ENCODE data around the gene ASIC3. TPM values are rescaled to one million over a fixed set of nuclear protein-coding genes. Genes with fewer than 3 reads are reported as not detected.

ASIC3 gene
- polyA plus RNA-seq, 1 donor (not counting 4 experiments of a cell fraction or from before 2014, with no cell fraction given), result 0.35 TPM

- no peak overlapping the region for H2AFZ ChIP-seq (ENCODE audit: control insufficient read depth, low read length)
- no peaks in the 10 kb centered on the region for H3K4me1 ChIP-seq (ENCODE audit: control insufficient read depth, extremely low read depth, insufficient read depth, low read length)
- peaks cover 2% of the 10 kb centered on the region for H4K20me1 ChIP-seq (ENCODE audit: control insufficient read depth, extremely low read depth, insufficient read depth, low read length)
- dilution Hi-C loops (cut with MboI; ENCODE audit: extremely low pct_ligation_motif_present, low sequenced_read_pairs), result no loop called here
- H3K27me3 ChIP-seq (ENCODE audit: control insufficient read depth, extremely low read depth, insufficient read depth, low read length), result no peaks in the 10 kb centered on the region
- no peak overlapping the region for H3K27ac ChIP-seq (ENCODE audit: control insufficient read depth, insufficient read depth, low read length)
- DNase-seq (ENCODE audit: low read depth, low spot score) (no peak), FAIRE-seq (no peak)
- no peaks in the 10 kb centered on the region for H3K9me1 ChIP-seq (ENCODE audit: control insufficient read depth, extremely low read depth, insufficient read depth, low read length)
- no peak overlapping the region for H3K4me2 ChIP-seq (ENCODE audit: control insufficient read depth, extremely low read depth, insufficient read depth, low read depth, low read length)
- H3K79me2 ChIP-seq (ENCODE audit: control insufficient read depth, insufficient read depth, low read length), result peaks cover 3% of the 10 kb centered on the region
- H3K36me3 ChIP-seq (ENCODE audit: control insufficient read depth in 2 of 2, extremely low read depth in 1 of 2, insufficient read depth in 2 of 2, low read length in 2 of 2), result peaks cover 36 to 43% of the 10 kb centered on the region in 2 experiments
- no peak overlapping the region for H3K9ac ChIP-seq (ENCODE audit: control insufficient read depth, extremely low read depth, insufficient read depth, low read length)
- no peak overlapping the region for H3K4me3 ChIP-seq (ENCODE audit: control insufficient read depth in 2 of 3, extremely low read depth in 1 of 3, insufficient read depth in 2 of 3, low read depth in 1 of 3, low read length in 3 of 3)
- TF ChIP-seq CTCF (optimal IDR thresholded peaks at IDR 0.05 in 1 of 3, IDR thresholded peaks at IDR 0.05 in 1 of 3, conservative IDR thresholded peaks at IDR 0.05 in 1 of 3; ENCODE audit: extremely low read depth in 1 of 3, insufficient read depth in 2 of 3, low read length in 3 of 3), result no peak
- no peak for TF ChIP-seq EZH2 (IDR thresholded peaks at IDR 0.05; ENCODE audit: low read length)
- H3K9me3 ChIP-seq (ENCODE audit: control insufficient read depth, low read depth, low read length), result no peaks in the 10 kb centered on the region
These were observed 25.7 kb downstream of the ASIC3 start for GRCh38 chr7:151073990-151074389.

GRCh38 chr7:151074817-151075661 lies 26.7 kb downstream of the ASIC3 start:
- Histone ChIP-seq H3K27me3 (ENCODE audit: control insufficient read depth, extremely low read depth, insufficient read depth, low read length) (no peaks in the 10 kb centered on the region), H4K20me1 (ENCODE audit: control insufficient read depth, extremely low read depth, insufficient read depth, low read length) (peaks cover 2% of the 10 kb centered on the region), H3K4me3 (ENCODE audit: control insufficient read depth in 2 of 3, extremely low read depth in 1 of 3, insufficient read depth in 2 of 3, low read depth in 1 of 3, low read length in 3 of 3) (no peak overlapping the region), H3K4me1 (ENCODE audit: control insufficient read depth, extremely low read depth, insufficient read depth, low read length) (peaks cover 6% of the 10 kb centered on the region), H3K79me2 (ENCODE audit: control insufficient read depth, insufficient read depth, low read length) (peaks cover 14% of the 10 kb centered on the region), H2AFZ (ENCODE audit: control insufficient read depth, low read length) (no peak overlapping the region), H3K9ac (ENCODE audit: control insufficient read depth, extremely low read depth, insufficient read depth, low read length) (no peak overlapping the region), H3K27ac (ENCODE audit: control insufficient read depth, insufficient read depth, low read length) (no peak overlapping the region), H3K9me1 (ENCODE audit: control insufficient read depth, extremely low read depth, insufficient read depth, low read length) (no peaks in the 10 kb centered on the region), H3K36me3 (ENCODE audit: control insufficient read depth in 2 of 2, extremely low read depth in 1 of 2, insufficient read depth in 2 of 2, low read length in 2 of 2) (peaks cover 27 to 35% of the 10 kb centered on the region in 2 experiments), H3K9me3 (ENCODE audit: control insufficient read depth, low read depth, low read length) (no peaks in the 10 kb centered on the region), H3K4me2 (ENCODE audit: control insufficient read depth, extremely low read depth, insufficient read depth, low read depth, low read length) (no peak overlapping the region)
- dilution Hi-C loops (cut with MboI; ENCODE audit: extremely low pct_ligation_motif_present, low sequenced_read_pairs), result no loop called here
- TF ChIP-seq EZH2 (IDR thresholded peaks at IDR 0.05; ENCODE audit: low read length) (no peak), CTCF (optimal IDR thresholded peaks at IDR 0.05 in 1 of 3, IDR thresholded peaks at IDR 0.05 in 1 of 3, conservative IDR thresholded peaks at IDR 0.05 in 1 of 3; ENCODE audit: extremely low read depth in 1 of 3, insufficient read depth in 2 of 3, low read length in 3 of 3) (no peak)
- DNase-seq (ENCODE audit: low read depth, low spot score) (no peak), FAIRE-seq (no peak)
